Skeletal muscle tissue (tissue), 4 donors: Measurements from ENCODE around the gene PRM2. TPM values are rescaled to one million over a fixed set of nuclear protein-coding genes. Genes with fewer than 3 reads are reported as not detected.

Experiments used
- H3K27ac ChIP-seq: one replicate; pipeline ENCODE4 v1.7.0; 2013; ENCODE audit warnings: mild to moderate bottlenecking, low read depth, low read length, inconsistent platforms
- H3K27me3 ChIP-seq, 3 donors: one replicate each; pipeline ENCODE4 v1.7.0; 2013; ENCODE audit warnings: low read length in 3 of 3; ENCODE audit not compliant: control insufficient read depth in 3 of 3, insufficient read depth in 3 of 3
- H3K36me3 ChIP-seq, 3 donors: one replicate each; pipeline ENCODE4 v1.7.0; 2013; ENCODE audit warnings: low read length in 3 of 3; ENCODE audit not compliant: control insufficient read depth in 3 of 3, insufficient read depth in 3 of 3
- H3K4me1 ChIP-seq, 3 donors: one replicate each; pipeline ENCODE4 v1.7.0; 2013; ENCODE audit warnings: low read length in 3 of 3, mild to moderate bottlenecking in 3 of 3; ENCODE audit not compliant: control insufficient read depth in 3 of 3, insufficient read depth in 3 of 3
- H3K4me3 ChIP-seq, 3 donors: one replicate each; pipeline ENCODE4 v1.7.0; 2013; ENCODE audit warnings: low read length in 3 of 3
- H3K9ac ChIP-seq, 3 donors: one replicate each; pipeline ENCODE4 v1.7.0; 2013; ENCODE audit warnings: low read length in 3 of 3, mild to moderate bottlenecking in 3 of 3, moderate library complexity in 2 of 3, low read depth in 1 of 3
- H3K9me3 ChIP-seq, 3 donors: one replicate each; pipeline ENCODE4 v1.7.0; 2013; ENCODE audit warnings: low read length in 3 of 3; ENCODE audit not compliant: control insufficient read depth in 3 of 3
- total RNA-seq: library from RNA; depleted of rRNA; stranded (reverse); fragments of >200 nt; gene quantifications from one replicate; pipeline ENCODE4 v1.2.3, GENCODE V29; 2014
- donor health status: Osteomylitis.

PRM2 gene
- total RNA-seq, 1 donor from 2014 or later: not detected

DNA sequence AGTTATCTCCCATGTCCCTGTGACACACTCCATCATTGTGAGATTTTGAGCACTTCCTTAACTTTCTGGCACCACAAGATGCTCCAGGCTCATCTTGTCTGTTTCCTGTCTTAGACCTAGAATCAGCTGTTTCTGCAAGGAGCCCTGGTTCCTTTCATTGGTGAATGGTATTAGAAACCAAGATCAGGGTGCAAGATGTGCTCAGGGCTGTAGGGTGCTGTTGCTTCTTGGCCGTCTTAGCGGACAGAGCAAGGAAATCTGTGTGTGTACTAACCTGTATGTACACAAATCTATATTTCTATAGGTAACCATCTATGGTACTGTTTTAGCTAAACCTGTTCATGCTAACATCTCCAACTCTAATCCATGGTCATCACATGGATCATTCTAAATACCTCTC is 12.9 kb upstream of the PRM2 start:
- no peak overlapping the region for H3K4me3 ChIP-seq

DNA sequence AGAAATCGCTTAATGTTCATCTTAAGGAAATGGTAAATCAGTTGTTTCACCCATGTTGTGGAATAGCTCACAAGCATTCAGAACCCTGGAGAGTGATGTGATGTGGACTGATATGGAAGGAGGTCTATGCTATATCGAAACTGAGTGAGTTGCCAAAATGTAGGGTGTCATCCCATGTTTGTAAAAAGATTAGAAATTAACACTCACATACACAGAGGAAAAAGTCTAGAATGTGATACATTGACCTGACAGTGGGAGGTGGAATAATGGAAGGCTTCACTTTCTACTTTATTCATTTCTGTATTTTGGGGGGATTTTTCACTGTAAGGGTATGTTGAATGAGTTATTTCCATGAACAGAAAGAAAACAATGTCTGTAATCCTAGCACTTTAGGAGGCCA is 9.6 kb upstream of the PRM2 start:
- Histone ChIP-seq H3K4me1 (no peaks in the 10 kb centered on the region), H3K36me3 (no peaks in the 10 kb centered on the region), H3K9ac (no peak overlapping the region), H3K4me3 (no peak overlapping the region), H3K9me3 (no peaks in the 10 kb centered on the region), H3K27me3 (peaks cover 0 to 3% (median 0%) of the 10 kb centered on the region in 3 donors), H3K27ac (no peak overlapping the region)

More for the DNA sequence above, 12.9 kb upstream of the PRM2 start:
- Histone ChIP-seq H3K36me3 (no peaks in the 10 kb centered on the region), H3K27me3 (no peaks in the 10 kb centered on the region), H3K9me3 (no peaks in the 10 kb centered on the region), H3K27ac (no peak overlapping the region), H3K9ac (no peak overlapping the region), H3K4me1 (no peaks in the 10 kb centered on the region)

DNA sequence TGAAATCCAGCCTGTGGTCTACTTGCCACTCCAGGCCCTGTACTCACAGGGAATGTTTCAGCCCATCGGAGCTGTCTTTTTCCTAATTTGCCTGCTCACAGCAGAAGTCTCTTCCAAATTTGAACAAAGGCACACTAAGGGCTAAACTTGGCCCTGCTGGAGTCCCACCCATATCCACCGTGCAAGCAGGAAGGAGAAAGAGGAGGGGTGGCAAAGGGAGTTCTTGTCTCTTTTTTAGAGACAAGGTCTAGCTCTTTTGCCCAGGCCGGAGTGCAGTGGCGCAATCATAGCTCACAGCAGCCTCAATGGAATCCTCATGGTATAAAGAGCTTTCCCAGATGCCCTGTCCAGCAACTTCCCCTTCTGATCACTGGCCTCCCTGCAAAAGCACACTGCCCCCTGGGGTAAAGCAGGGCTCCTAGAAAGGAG is 7.6 kb upstream of the PRM2 start:
- Histone ChIP-seq H3K4me3 (no peak overlapping the region), H3K9ac (no peak overlapping the region), H3K27ac (no peak overlapping the region), H3K27me3 (peaks cover 0 to 3% (median 0%) of the 10 kb centered on the region in 3 donors), H3K36me3 (no peaks in the 10 kb centered on the region), H3K4me1 (no peaks in the 10 kb centered on the region), H3K9me3 (no peaks in the 10 kb centered on the region)

DNA sequence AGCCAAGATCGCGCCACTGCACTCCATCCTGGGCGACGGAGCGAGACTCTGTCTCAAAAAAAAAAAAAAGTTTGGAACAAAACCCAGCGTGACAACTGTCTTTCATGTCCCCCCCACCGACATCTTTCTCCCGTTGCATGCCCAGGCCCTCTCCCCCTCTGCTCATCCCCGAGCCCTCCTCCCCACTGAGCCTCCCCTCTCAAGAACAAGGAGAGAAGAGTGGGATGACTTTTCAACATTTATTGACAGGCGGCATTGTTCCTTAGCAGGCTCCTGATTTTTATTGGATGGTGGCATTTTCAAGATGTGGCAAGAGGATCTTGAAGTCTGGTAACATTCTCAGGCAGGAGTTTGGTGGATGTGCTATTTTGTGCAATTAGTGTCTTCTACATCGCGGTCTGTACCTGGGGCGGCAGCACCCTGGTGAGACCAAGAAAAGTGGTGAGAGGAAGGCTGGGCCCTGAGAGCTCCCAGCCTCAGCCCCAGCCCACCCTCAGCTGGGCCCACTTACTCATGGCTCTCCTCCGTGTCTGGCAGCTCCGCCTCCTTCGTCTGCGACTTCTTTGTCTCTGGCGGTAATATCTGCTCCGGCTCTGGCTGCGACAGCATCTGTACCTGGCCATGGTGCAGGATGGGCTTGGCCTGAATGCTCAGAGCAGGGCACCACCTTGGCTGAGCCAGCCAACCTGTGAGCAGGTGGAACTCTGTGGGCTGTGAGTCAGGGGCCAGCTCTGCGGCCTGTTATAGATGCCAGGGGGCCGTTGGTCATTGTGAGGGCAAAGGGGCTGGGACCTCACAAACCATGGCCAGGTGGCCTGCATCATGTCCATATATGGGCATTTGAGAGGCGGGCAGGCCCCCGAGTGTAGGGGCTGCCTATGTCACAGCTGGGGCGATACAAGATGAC is 4.6 kb upstream of the PRM2 start, which contains the start of gene PRM1:
PRM1 (minus strand) TSS at position 715 of the 907 bp plus-strand sequence; CDS start at position 623, 92 bp downstream.
- H3K27ac ChIP-seq: no peak within 1 kb of the TSS
- no peaks in the 10 kb centered on the region for H3K9me3 ChIP-seq
- peaks cover 0 to 8% (median 0%) of the 10 kb centered on the region in 3 donors for H3K27me3 ChIP-seq
- no peaks in the 10 kb centered on the region for H3K36me3 ChIP-seq
- H3K4me1 ChIP-seq: no peaks in the 10 kb centered on the region
- H3K9ac ChIP-seq: no peak within 1 kb of the TSS
- H3K4me3 ChIP-seq: no peak within 1 kb of the TSS

DNA sequence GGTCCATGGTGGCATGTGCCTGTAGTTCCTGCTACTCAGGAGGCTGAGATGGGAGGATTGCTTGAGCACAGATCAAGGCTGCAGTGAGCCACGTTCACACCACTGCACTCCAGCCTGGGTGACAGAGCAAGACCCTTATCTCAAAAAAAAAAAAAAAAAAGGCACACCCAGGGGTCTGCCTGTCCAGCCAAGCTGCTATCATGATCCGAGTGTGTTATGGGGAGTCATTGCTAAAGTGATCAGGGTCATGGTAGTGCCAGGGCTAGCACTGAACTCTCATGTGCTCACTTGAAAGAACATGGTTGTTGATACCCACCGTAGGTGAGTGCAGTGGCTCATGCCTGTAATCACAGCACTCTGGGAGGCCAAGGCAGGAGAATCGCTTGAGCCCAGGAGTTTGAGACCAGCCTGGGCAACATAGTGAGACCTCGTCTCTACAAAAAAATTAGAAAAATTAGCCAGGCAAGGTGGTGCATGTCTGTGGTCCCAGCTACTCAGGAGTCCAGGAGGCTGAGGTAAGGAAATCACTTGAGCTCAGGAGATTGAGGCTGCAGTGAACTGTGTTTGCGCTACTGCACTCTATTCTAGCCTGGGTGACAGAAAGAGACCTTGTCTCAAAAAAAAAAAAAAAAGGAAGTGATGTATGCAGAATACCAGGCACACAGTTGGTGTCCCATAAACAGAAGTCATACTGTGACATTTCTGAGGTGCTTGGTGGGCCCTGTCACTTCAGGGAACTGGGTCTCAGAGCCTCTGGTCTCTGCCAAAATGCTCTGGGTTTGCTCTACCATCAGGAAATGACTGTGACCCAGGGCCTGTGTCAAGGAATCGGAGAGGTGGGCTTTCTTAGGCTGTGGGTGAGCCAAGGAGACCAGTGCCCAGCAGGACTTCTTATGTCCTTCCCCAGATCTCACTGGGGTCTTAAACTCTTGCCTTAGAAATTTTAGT is 2.7 kb upstream of the PRM2 start:
- Histone ChIP-seq H3K27me3 (peaks cover 0 to 8% (median 0%) of the 10 kb centered on the region in 3 donors), H3K27ac (no peak overlapping the region), H3K9me3 (no peaks in the 10 kb centered on the region), H3K36me3 (no peaks in the 10 kb centered on the region), H3K4me1 (no peaks in the 10 kb centered on the region), H3K9ac (no peak overlapping the region), H3K4me3 (no peak overlapping the region)

DNA sequence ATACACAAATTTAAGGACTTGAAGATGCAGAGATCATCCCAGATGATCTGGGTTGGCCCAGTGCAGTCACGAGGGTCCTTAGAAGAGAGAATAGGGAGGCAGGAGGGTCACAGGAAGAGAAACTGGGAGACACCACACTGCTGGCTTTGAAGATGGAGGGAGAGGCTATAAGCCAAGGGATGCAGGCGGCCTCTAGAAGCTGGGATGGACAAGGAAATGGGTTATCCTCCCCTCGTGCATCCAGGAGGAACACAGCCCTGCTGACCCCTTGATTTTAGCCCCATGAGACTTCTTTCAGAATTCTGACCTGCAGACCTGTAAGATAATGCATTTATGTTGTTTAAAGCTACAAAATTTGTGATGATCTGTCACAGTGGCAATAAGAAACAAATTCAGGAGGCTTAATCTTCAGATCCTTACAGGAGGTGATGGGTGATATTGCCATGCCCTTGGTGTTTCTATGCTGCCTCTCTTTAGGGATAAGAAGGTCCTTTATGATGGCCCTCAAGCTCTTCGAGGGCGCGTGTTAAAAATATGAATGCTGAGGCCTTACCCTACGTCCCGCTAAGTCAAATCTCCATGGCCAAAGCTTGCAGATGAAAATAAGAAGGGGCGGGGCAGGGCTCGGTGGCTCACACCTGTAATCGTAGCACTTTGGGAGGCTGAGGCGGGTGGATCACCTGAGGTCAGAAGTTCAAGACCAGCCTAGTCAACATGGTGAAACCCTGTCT is 1.5 kb upstream of the PRM2 start:
- Histone ChIP-seq H3K4me3 (no peak overlapping the region), H3K36me3 (no peaks in the 10 kb centered on the region), H3K4me1 (no peaks in the 10 kb centered on the region), H3K9me3 (no peaks in the 10 kb centered on the region), H3K9ac (no peak overlapping the region), H3K27ac (no peak overlapping the region), H3K27me3 (peaks cover 0 to 8% (median 0%) of the 10 kb centered on the region in 3 donors)

DNA sequence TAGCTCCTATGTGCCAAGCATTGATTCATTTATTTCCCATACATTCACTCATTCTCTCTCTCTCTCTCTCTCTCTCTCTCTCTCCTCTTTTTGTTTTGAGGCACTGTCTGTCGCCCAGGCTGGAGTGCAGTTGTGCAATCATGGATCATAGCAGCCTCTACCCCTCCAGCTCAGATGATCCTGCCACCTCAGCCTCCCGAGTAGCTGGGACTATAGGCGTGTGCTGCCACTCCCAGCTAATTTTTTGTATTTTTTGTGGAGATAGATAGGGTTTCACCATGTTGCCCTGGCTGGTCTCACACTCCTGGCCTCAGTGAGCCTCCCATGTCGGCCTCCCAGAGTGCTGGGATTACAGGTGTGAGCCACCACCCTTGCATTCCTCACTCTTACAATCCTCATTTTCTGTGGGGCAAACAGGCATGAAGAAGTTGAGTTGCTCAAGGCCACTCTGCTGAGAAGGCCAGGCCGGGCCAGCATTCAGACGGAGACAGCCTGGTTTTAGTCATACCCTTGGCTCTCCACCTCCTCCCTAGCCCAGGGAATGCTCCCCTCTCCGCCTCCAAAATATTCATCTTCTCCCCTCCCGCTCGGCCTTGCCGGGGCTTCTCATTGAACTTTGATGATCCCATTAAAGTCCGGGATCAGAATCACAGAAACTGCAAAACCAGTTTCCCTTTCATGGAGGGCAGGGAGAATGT is 765 bp upstream of the PRM2 start:
- no peak overlapping the region for H3K9ac ChIP-seq

DNA sequence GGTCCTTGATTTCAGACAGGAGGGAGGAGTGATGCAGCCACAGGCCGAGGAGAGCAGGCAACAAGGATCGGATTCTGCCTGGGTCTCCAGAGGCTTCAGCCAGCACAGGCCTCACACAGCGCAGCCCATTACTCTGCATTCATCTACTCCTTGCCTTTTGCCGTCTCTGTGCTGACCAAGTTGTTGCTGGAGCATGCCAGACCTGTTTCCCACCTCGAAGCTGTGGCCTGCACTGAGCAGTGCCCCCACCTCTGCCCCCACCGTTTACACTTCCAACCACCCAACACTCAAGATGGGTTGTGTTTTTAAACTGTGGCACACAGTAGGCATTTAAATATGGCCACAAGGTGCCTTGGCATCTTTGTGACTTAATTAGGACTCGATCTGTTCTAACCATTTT is 1.3 kb downstream of the PRM2 start:
- no peaks in the 10 kb centered on the region for H3K4me1 ChIP-seq
- H3K36me3 ChIP-seq: no peaks in the 10 kb centered on the region
- H3K4me3 ChIP-seq: no peak overlapping the region
- no peaks in the 10 kb centered on the region for H3K9me3 ChIP-seq
- H3K27ac ChIP-seq: no peak overlapping the region
- no peak overlapping the region for H3K9ac ChIP-seq
- peaks cover 0 to 5% (median 0%) of the 10 kb centered on the region in 3 donors for H3K27me3 ChIP-seq

More for the DNA sequence above, 765 bp upstream of the PRM2 start:
- no peak overlapping the region for H3K4me3 ChIP-seq
- H3K27me3 ChIP-seq: peaks cover 0 to 5% (median 0%) of the 10 kb centered on the region in 3 donors
- no peaks in the 10 kb centered on the region for H3K36me3 ChIP-seq
- no peaks in the 10 kb centered on the region for H3K4me1 ChIP-seq
- H3K9me3 ChIP-seq: no peaks in the 10 kb centered on the region
- H3K27ac ChIP-seq: no peak overlapping the region

DNA sequence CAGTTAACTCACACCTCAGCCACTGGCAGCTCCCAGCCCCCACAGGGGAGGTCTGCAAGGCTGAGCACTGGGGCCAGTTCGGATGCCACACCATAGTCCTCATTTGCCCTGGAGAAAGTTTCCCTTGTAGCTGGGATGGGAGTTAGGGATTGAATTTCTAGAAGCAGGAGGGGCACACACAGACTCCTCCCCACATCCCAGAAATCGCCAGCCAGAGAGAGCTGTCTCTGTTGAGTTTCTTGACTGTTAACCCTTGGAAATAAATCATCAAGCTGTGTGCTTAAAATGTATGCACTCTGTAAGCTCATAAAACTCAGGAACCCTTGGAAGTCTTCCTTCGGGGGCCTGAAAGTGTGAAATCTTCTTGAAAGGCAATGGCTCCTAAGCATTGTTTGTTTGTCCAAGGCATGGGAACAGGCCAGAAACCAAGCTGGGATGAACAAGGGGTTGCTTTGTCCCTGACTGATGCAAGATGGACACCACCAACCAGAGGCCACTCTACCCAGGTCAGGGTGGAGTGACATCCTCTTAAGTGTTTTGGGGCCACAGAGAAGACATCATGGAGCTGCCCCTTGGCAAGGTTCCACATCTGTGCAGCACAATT is 2.5 kb downstream of the PRM2 start:
- H3K9me3 ChIP-seq: no peaks in the 10 kb centered on the region
- peaks cover 0 to 5% (median 0%) of the 10 kb centered on the region in 3 donors for H3K27me3 ChIP-seq
- H3K27ac ChIP-seq: no peak overlapping the region
- no peak overlapping the region for H3K9ac ChIP-seq
- H3K4me1 ChIP-seq: no peaks in the 10 kb centered on the region
- H3K36me3 ChIP-seq: no peaks in the 10 kb centered on the region
- no peak overlapping the region for H3K4me3 ChIP-seq
